Activated T-helper 9 cell treated with anti-CD3 and anti-CD28 coated beads, Interleukin-2, amount 50 U/mL, for 16 hours (primary cell): ENCODE data around the gene SS18.

ENCODE experiments used
- DNase-seq: peaks from one replicate; pipeline ENCODE4 v3.0.0-alpha.2; 2020; ENCODE audit warnings: low read depth

Gene SS18

DNA sequence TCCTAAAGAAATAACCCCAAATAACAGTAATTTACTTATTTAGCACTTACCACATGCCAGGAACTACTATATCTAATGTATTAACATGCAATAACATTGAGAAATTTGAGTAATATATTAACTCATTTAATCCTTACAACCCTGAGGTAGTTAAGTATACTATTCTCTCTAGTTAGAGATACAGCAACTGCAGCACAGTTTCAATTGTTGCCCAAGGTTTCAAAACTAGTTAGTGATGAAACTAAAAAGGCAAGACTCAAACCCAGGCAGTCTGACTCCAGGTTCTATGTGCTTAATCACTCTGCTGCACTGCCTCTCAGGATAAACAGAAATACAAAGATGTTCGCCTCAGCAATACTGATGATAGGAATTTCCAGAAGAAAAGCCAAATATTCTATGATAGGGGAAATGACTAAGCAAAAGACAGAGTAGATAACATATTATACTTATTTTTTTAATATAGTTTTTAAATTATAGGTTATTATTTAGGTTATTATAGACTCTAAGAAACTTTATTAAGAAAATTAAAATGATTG is 88.0 kb downstream of the SS18 start:
- no peak for DNase-seq

- DNase-seq: no peak
These were observed 92.0 kb downstream of the SS18 start for GRCh38 chr18:25998461-25998860.

DNA sequence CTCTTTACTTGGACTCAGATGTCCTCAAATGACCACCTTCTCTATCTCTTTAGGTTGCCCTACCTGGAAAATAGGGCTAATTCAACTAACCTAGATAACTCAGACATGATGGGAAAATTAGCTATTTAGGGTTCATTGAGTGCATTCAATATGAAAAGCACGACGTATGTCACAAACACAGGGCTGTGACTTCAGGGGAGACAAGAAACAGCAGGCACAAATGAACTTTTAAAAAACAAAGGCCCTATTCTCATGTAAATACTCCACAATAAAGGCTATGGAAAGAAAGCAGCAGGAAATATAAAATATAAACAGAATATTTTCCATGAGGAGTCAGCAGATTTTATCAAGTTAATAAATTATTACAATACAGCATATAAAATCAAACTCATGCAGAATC is 97.8 kb downstream of the SS18 start:
- DNase-seq: no peak

GRCh38 chr18:25990473-25990872 is 99.9 kb downstream of the SS18 start:
- no peak for DNase-seq

GRCh38 chr18:25985707-25986394 is 104.6 kb downstream of the SS18 start:
- DNase-seq: no peak

- DNase-seq: no peak
These were observed 106.7 kb downstream of the SS18 start for GRCh38 chr18:25983730-25984129.

GRCh38 chr18:25982961-25983360 is 107.5 kb downstream of the SS18 start:
- DNase-seq: no peak

DNA sequence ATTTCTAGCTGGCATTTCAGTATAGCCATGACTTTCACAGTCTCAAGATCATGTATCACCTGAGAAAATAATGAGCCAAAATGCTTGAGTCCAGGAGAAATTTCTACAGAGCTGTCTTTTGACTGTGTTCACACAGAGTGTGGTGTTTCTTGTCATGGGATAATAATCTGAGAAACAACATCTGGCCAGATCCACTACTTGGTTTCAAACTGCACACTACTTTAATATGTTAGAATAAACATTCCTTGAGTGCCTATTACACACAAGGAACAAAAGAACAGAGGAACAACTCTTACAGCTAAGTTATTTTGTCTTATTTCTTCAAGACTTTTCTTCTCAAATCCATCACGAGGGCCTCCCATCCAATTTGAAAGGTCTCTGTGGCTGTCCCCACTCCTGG is 108.3 kb downstream of the SS18 start:
- DNase-seq: no peak

DNA sequence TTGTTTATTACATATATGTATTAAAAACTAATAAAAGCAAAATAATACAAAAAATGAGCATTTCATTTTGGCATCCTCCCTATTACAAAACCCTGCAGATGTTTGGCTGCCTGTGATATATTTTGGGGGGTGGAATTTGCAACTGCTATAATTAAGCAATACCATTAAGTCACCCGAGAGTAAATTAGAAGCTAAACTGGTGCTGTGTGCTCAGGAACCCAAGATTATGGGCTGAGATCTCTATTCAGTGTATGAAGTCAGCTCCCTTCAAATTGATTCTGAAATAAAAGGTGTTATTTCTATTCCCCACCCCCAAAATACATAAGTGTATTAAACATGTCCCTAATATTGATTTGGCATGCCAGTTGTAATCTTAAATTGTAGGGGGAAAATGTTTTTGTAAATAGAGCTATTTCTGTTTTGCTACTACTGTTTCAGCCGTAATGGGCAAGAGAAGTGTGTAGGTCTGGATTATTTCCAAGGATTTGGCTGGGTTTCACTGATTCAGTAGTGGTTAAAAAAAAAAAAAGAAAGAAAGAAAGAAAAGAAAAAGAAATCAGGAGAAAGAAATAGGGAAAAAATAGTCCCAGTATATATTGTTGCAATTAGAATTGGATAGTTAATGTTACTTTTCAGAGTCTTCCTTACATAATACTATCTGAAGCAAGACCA is 110.9 kb downstream of the SS18 start:
- DNase-seq: no peak

DNA sequence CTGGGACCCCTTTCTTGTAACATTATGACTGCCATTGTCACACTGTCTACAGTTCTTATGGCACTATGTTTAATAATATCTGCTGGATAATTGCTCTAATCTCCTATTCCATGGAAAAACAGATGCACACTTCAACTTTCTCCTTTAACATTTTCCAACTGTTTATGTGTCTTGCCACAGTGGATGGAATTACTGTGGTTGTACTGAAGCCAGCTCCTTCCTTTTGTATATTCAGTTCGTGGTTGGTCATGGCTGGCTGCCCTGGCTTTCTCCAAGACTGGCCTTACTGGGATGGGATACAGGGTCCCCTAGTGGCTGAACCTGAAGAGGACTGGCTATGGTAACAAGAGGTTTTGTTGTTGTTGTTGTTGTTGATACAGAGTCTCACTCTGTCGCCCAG is 113.9 kb downstream of the SS18 start:
- no peak for DNase-seq

GRCh38 chr18:25974630-25975077 is 115.8 kb downstream of the SS18 start:
- no peak for DNase-seq
